Nephron progenitor cell (in vitro differentiated cells): ENCODE data around the gene TBC1D22A.
A peak's percentile ranks its signal among the peaks of the same experiment; 100 is the strongest.

Experiments used
- DNase-seq: peaks from one replicate; pipeline ENCODE4 v3.0.0; 2021
- H3K27ac Mint-ChIP-seq: 2 replicates; pipeline ENCODE4 v1.8.0; 2021; ENCODE audit warnings: mild to moderate bottlenecking, moderate library complexity, mixed read lengths
- H3K27me3 Mint-ChIP-seq: 2 replicates; pipeline ENCODE4 v1.8.0; 2021; ENCODE audit warnings: mild to moderate bottlenecking, low read depth, mixed read lengths; ENCODE audit not compliant: poor library complexity
- H3K36me3 Mint-ChIP-seq: 2 replicates; pipeline ENCODE4 v1.8.0; 2021; ENCODE audit warnings: low read depth, mixed read lengths
- H3K4me1 Mint-ChIP-seq: 2 replicates; pipeline ENCODE4 v1.8.0; 2021; ENCODE audit warnings: mixed read lengths
- H3K4me3 Mint-ChIP-seq: 2 replicates; pipeline ENCODE4 v1.8.0; 2021; ENCODE audit warnings: mild to moderate bottlenecking, moderate library complexity, mixed read lengths
- H3K9me3 Mint-ChIP-seq: 2 replicates; pipeline ENCODE4 v1.8.0; 2021; ENCODE audit warnings: mild to moderate bottlenecking, moderate library complexity, mixed read lengths
- TF ChIP-seq, protein P1 (sequence below): fragments of 200-600 bp; sonication (generic); IDR thresholded peaks from 2 replicates; pipeline ENCODE4 v1.5.0; 2021; ENCODE audit warnings: antibody characterized with exemption

The TBC1D22A gene

DNA sequence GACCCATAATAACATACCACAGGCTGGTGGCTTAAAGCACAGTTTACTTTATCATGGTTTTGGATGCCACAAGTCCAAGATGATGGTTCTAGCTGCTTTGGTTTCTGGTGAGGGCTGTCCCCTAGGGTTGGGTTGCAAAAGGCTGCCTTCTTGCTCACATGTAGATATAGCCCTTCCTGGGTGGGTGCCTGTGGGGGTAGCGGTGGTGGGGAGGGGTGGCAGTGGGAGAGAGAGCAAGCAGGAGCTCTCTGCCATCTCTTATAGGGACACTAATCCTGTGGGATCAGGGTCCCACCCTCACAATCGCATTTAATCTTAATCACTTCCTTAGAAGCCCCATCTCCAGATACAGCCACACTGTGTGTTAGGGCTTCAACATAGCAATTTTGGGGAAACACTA, 245.0 kb downstream of the TBC1D22A start:
- peaks cover 13% of the 10 kb centered on the region for H3K4me1 Mint-ChIP-seq
- no peaks in the 10 kb centered on the region for H3K9me3 Mint-ChIP-seq
- H3K27ac Mint-ChIP-seq: no peak overlapping the region
- no peak overlapping the region for H3K4me3 Mint-ChIP-seq
- TF ChIP-seq, protein P1, sequence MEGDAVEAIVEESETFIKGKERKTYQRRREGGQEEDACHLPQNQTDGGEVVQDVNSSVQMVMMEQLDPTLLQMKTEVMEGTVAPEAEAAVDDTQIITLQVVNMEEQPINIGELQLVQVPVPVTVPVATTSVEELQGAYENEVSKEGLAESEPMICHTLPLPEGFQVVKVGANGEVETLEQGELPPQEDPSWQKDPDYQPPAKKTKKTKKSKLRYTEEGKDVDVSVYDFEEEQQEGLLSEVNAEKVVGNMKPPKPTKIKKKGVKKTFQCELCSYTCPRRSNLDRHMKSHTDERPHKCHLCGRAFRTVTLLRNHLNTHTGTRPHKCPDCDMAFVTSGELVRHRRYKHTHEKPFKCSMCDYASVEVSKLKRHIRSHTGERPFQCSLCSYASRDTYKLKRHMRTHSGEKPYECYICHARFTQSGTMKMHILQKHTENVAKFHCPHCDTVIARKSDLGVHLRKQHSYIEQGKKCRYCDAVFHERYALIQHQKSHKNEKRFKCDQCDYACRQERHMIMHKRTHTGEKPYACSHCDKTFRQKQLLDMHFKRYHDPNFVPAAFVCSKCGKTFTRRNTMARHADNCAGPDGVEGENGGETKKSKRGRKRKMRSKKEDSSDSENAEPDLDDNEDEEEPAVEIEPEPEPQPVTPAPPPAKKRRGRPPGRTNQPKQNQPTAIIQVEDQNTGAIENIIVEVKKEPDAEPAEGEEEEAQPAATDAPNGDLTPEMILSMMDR: no peak
- H3K27me3 Mint-ChIP-seq: no peaks in the 10 kb centered on the region
- no peaks in the 10 kb centered on the region for H3K36me3 Mint-ChIP-seq
- DNase-seq: no peak

- H3K36me3 Mint-ChIP-seq: no peaks in the 10 kb centered on the region
- no peak for DNase-seq
- peaks cover 21% of the 10 kb centered on the region for H3K4me1 Mint-ChIP-seq
- H3K9me3 Mint-ChIP-seq: no peaks in the 10 kb centered on the region
- no peak overlapping the region for H3K4me3 Mint-ChIP-seq
- TF ChIP-seq, protein P1: no peak
- H3K27ac Mint-ChIP-seq: no peak overlapping the region
- no peaks in the 10 kb centered on the region for H3K27me3 Mint-ChIP-seq
Observed at GRCh38 chr22:47008208-47008885, 245.9 kb downstream of the TBC1D22A start.

DNA sequence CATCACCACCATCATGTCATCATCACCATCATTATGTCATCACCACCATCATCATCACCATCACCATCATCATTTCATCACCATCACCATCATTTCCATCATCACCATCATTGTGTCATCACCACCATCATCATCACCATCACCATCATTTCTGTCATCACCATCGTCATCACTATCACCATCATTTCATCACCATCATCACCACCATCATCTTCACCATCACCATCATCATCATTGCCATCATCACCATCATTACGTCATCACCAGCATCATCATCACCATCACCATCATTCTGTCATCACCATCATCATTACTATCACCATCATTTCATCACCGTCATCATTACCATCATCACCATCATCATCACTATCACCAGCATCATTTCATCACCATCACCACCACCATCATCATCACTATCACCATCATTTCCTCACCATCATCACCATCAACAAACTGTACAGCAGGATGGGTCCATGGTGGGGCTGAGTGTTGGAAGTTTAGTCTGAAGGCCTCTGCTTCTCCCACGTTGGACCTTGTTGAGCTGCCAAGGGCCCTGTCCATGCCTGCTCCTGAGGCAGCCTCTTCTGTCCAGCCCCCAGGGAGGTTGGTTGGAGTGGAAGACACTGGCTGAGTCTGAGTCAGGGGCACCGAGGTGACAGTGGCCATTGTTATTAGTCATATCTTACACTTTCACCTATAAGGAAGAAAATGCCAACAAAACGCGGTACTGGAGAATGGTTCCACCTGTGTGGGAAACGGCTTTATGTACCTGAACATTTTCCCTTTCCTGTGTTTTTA, 247.1 kb downstream of the TBC1D22A start:
- DNase-seq: no peak
- Mint-ChIP-seq H3K36me3 (no peaks in the 10 kb centered on the region), H3K9me3 (no peaks in the 10 kb centered on the region), H3K27ac (no peak overlapping the region), H3K27me3 (no peaks in the 10 kb centered on the region), H3K4me1 (peaks cover 31% of the 10 kb centered on the region), H3K4me3 (no peak overlapping the region)
- TF ChIP-seq, protein P1: no peak

GRCh38 chr22:47010211-47010610, 247.8 kb downstream of the TBC1D22A start:
- peaks cover 31% of the 10 kb centered on the region for H3K4me1 Mint-ChIP-seq
- TF ChIP-seq, protein P1: no peak
- no peak overlapping the region for H3K4me3 Mint-ChIP-seq
- no peaks in the 10 kb centered on the region for H3K27me3 Mint-ChIP-seq
- no peak overlapping the region for H3K27ac Mint-ChIP-seq
- H3K9me3 Mint-ChIP-seq: no peaks in the 10 kb centered on the region
- no peak for DNase-seq
- no peaks in the 10 kb centered on the region for H3K36me3 Mint-ChIP-seq

DNA sequence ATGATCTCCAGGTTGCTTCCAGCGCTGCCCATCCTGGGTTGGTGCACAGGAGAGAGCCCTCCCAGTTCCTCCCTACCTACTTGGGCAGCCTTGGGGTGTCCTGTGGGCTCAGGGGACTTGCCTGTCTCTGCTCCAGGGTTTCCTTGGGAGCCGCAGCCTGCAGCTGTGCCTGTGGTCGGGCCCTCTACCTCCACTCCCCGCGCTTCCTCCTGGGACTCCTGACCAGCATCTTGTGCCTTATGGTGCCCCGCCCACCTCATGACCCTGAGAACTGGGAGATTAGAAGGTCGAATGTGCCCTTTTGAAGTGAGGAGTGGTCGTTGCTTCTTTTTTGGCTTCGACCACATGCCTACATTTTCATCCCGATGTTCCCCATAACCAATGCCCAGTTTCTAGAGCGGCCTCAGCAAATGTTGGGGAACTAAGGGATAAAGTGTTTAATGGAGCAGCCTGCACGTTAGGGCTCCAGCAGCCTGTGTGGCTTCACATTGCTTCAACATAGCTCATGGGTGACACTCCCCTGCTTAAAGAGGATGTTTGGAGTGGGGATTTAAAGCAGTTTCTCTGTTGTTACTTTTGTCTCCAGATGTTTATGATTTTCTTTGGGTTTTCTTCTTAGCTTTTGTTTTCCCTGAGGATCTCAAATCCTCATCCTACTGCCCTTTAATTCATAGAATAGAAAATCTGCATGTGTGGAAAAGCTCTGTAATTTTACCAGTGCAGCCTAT, 248.8 kb downstream of the TBC1D22A start:
- TF ChIP-seq, protein P1: no peak
- no peaks in the 10 kb centered on the region for H3K27me3 Mint-ChIP-seq
- H3K27ac Mint-ChIP-seq: peak overlapping the region; percentile 32
- no peak for DNase-seq
- H3K4me3 Mint-ChIP-seq: no peak overlapping the region
- H3K4me1 Mint-ChIP-seq: peaks cover 31% of the 10 kb centered on the region
- H3K36me3 Mint-ChIP-seq: no peaks in the 10 kb centered on the region
- H3K9me3 Mint-ChIP-seq: no peaks in the 10 kb centered on the region
